Hematopoietic multipotent progenitor cell treated with erythropoietin and hydrocortisone succinate and interleukin-3 and kit ligand, for 4 days (in vitro differentiated cells): ENCODE data around the gene TRPM2.
"Not testable (repeated sequence)": the region's sequence is repeated elsewhere in the genome, so short reads cannot be mapped to it uniquely, and the experiment has no call there.

Source experiments
- DNase-seq: peaks from one replicate; pipeline ENCODE4 v3.0.0-alpha.2; 2015

Gene TRPM2

DNA sequence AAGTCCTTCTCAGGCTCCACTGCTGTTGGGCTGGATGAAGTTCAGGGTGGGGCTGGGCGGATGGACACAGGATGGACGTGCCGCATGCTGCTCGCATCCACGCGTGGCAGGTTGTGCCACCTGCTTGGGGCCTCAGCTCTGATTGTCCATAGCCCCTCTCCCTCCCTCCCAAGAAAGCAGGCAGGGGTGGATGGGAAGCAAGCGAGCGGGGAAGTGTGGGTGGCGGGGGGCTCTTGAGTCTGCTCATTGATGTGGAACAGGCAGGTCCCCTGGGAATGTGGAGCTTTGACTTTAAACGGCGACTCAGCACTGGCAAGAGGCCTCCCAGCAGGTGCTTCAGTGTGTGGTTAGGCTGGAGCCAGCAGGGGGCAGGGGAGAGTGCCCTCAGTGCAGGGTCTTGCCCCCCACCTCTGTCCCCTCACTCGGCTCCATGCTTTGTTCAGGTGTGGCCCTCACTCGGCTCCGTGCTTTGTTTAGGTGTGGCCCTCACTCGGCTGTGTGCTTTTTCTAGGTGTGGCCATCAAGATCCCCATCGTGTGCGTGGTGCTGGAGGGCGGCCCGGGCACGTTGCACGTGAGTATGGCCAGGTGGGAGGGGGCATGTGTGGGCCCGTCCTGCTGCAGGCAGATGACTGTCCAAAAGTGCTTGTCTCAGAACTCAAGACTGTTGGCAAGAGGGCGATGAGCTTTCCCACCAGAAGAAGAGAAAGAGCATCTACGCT, 23.9 kb downstream of the TRPM2 start:
- no peak for DNase-seq

DNA sequence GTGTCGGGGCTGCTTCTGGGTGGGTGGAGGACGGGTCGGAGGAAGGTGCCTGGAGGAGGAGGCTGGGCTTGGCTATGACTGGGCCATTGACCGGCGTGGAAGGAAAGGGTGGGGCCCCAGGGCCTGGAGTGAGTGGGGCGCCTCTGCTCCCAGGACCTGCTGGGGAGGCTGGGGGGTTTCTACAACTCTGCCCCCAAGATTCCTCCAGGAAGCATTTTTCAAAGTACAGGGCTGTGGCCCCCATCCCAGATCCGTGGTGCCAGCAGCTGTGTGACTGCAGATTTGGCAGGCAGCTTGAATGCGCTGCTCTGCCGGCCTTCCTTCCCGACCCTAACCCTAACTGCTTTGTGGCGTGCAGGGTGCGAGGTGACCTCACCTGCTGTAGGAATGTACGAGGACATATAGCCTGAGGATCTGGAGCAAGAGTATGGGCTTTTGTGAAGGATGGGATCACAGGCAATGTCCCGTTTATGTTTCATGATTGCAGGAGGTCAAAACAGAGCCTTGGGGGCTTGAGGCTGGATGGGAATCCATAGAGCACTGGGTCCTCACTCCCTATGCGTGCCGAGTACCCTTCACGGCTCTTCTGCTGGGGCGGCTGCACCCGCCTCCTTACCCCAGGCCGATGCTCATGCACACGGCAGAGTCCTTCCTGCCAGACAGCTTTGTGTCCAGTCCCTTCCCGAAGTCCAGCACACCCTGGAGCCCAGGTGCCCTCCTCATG, 24.7 kb downstream of the TRPM2 start:
- DNase-seq = no peak

DNA sequence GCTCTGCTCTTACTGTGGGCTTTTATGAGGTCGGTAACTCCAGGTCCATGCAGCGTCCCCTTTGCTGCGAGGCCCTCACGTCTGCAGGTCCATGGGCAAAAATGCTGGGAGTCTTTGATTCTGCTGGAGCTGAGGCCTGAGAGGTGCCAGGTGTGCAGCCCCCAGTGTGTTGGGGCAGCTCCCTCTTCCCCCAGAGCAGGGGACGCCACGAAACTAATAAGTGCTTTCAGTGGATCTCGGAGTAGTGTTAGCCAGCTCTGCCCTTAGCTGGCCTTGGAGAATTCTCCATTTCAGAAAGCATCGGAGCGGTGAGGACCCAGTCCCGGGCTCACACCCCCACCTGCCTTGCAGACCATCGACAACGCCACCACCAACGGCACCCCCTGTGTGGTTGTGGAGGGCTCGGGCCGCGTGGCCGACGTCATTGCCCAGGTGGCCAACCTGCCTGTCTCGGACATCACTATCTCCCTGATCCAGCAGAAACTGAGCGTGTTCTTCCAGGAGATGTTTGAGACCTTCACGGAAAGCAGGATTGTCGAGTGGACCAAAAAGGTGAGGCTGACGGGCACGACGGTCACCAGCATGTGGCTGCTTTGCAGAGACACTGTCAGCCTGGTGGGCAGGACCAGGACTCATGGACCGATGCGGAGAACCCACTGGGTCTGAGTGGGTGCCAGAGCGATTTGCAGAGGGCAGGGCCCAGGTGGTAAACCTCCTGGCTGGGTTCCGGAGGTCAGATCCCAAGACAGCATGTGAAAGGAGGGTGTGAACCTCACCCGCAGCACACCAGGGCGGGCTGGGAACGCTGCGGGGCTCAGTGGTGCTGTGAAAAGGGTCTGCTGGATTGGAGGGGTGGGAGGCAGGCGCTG, 25.5 kb downstream of the TRPM2 start:
- DNase-seq = no peak

DNA sequence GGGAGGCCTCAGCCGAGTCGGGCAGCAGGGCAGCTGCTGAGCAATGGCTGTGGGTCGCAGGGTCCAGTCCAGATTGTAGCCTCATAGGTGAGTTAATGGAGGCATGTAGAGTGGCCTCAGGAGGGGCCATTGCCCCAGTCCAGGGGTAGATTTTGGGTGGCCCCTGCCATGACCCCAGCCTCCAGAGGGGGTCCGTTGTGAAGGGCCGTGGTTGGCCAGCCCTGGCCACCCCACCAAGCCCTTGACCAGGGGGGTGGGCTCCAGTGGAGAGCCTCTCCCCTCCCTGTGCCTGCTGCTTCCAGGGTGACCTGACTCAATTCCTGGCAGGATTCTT, 26.1 kb downstream of the TRPM2 start:
- no peak for DNase-seq

DNA sequence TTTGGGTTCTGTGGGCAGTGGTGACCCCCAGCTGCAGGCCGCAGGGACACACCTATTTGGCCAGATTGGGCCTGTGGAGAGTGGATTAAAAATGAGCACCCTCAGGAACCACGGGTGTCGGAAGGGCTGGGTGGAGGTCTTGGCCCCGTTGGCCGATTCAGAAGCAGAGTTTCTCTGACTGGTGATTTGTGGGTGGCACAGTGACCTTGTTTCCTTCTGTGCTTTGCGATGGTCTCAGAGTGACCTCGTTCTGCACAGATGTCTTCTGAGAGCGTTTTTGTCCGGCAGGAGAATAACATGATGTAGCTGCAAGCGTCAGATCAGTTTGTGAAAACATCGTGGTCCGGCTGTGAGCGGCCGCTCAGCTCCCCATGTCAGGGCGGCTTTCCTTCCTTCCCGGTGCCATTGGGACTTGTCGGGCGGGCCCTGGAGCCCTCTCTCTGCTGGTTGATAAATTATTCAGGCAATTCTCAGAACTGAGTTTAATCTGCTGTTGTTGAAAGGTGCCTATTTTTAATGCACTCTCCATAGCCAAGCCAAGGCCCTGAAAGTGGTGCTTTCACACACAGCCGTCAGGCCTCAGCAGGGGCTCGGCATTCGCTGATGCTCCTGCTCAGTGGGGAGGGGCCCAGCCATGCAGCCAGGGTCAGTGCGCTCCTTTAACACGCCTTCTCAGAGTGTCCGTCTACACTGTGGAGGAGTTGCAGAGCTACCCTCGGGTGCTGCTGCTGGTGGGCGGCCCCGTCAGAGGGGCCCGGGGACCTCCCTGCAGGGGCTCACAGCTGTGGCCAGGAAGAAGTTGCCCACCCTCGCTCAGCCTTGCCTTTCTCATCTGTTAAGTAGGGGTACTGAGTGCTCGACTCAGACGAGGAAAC, 26.8 kb downstream of the TRPM2 start:
- no peak for DNase-seq

DNA sequence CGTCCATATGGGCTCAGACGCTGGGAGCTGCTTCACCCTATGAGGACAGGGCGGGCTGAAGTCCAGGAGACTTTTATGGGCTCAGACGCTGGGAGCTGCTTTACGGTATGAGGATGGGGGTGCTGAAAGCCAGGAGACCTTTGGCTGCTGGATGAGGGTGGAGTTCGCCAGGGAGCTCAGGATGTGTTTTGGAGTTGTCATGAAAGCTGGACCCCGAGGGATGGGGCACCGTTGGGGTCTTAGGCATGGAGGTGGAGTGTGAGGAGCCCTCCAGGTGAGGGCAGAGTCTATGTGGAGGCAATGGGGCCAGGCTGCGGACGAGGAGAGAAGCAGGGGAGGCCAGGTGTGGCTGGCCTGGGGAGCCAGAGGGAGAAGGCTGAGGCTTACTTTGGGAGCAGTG, 27.5 kb downstream of the TRPM2 start:
- no peak for DNase-seq

DNA sequence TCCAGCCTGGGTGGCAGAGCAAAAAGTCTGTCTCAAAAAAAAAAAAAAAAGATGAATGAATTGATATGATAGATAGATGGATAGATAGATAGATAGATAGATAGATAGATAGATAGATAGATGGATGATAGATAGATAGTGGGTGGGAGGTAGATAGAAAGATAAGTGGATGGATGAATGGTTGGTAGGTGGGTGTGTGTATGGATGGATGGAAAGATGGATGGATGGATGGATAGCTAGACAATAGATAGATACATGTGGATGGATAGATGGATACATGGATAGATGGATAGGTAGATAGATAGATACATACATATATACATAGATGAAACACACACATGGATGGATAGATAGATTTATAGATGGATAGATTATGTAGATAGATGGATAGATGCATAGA, 28.5 kb downstream of the TRPM2 start:
- no peak for DNase-seq

DNA sequence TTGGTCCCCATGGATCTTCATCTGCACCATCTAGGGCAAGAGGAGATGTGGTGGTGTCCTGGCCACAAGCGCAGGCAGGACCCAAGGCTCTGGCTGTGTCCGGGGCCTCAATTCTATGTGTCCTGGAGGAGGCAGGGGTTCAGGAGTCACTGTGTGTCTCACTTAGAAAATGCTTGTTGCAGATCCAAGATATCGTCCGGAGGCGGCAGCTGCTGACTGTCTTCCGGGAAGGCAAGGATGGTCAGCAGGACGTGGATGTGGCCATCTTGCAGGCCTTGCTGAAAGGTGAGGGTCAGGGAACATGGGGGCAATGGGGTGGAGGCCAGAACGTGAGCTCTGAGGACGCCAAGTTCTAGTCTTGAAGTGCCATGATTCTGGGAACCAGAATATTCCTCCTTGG, 29.1 kb downstream of the TRPM2 start:
- DNase-seq = no peak

DNA sequence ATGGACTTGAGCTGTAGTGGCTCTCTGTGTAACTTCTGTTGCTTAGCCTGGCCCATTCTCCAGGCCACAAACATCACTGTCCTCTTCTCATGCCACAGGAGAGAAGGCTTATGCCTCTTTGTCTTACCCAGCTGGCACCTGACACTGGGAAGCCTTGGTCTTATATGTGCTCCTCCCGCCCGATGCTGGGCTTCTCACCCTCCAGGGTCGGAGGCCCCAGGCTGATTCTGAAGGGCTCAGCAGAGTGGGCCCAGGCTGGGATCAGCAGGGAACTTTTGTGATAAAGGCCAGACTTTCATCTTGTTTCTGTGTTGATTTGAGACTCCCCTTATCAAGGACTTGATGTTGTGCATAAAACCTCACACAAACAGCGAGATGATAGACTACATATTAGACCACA, 29.8 kb downstream of the TRPM2 start:
- DNase-seq = no peak

DNA sequence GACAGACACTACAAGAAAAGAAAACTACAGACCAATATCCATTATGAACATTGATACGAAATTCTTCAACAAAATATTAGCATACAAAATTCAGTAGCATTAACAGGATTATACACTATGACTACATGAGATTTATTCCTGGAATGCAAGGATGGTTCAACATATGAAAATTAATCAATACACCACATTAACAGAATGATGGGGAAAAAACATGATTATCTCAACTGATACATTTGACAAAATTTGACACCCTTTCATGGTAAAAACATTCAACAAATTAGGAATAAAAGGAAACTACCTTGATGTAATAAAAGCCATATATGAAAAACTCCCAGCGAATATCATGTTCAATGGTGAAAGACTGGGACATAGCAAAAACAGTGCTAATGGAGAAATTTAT, 31.5 kb downstream of the TRPM2 start:
- no peak for DNase-seq

DNA sequence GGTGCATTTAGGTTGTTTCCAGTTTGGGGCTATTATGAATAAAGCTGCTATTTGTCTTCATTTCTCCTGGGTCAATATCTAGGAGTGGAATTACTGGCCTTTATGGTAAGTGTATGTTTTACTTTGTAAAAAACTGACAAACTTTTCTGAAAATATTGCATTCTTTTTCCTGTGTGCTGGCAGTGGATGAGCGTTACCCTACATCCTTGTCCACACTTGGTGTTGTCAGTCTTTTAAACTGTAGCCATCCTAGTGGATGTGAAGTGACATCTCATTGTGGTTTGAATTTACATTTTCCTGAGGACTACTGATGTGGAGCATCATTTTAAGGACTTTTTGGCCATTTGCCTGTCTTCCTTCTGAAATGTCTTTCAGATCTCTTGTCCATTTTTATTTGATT, 35.9 kb downstream of the TRPM2 start:
- DNase-seq = no peak

DNA sequence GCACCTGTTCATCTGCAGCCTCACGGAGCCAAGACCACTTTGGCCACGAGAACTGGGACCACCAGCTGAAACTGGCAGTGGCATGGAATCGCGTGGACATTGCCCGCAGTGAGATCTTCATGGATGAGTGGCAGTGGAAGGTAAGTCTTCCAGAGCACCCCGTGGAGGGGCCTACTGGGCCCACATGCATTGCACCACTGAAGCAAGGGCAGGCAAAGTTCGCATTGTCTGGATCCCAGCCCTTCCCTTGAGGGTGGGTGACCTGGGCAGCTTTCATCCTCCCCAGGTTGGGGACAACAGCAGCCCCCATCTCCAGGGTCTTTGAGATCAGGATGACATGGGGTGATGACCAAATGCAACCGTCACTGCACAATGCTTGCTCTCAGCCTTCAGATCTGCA, 37.5 kb downstream of the TRPM2 start:
- DNase-seq = no peak

DNA sequence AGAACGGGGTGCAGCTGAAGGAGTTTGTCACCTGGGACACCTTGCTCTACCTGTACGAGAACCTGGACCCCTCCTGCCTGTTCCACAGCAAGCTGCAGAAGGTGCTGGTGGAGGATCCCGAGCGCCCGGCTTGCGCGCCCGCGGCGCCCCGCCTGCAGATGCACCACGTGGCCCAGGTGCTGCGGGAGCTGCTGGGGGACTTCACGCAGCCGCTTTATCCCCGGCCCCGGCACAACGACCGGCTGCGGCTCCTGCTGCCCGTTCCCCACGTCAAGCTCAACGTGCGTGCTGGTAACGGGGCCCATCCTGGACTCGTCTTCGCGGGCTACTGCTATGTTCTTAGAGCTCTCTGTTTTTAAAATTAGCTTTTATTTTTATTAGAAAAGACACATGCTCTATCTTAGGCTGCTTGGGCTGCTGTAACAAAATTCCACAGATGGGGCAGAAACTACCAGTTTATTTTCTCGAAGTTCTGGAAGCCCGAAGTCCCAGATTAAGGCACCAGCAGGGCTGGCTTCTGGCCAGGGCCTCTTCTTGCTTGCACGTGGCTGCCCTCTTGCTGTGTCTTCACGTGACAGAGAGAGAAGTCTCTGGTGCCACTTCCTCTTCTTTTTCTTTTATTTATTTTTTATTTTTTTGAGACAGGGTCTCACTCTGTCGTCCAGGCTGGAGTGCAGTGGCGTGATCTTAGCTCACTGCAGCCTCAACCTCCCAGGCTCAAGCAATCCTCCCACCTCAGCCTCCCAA, 38.1 kb downstream of the TRPM2 start:
- peak; percentile 77 for DNase-seq

DNA sequence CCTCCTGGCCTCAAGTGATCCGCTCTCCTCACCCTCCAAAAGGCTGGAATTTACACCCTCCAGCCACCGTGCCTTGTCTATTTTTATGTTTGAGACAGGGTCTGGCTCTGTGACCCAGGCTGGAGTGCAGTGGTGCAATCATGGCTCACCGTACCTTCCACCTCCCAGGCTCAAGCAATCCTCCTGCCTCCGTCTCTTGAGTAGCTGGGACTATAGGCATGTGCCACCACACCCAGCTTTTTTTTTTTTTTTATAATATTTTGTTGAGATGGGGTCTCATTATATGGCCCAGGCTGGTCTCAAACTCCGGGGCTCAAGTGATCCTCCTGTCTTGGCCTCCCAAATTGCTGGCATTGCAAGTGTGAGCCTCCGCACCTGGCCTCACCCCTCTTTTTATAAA, 38.8 kb downstream of the TRPM2 start:
- DNase-seq = no peak

DNA sequence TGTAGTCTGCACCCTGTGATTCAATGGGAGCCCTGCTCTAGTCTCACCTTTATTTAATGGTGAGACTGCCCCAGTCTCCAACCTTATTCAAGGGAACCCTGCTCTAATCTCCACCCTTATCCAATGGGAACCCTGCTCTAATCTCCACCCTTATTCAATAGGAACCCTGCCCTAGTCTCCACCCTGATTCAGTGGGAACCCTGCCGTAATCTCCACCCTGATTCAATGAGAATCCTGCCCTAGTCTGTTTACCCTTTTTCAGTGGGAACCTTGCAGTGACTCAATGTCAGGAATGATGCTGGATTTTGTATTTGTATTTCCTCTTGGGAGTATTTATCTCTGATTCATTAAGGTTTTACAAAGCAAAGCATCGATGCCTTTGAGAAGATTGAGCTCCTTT, 39.5 kb downstream of the TRPM2 start:
- DNase-seq = no peak

DNA sequence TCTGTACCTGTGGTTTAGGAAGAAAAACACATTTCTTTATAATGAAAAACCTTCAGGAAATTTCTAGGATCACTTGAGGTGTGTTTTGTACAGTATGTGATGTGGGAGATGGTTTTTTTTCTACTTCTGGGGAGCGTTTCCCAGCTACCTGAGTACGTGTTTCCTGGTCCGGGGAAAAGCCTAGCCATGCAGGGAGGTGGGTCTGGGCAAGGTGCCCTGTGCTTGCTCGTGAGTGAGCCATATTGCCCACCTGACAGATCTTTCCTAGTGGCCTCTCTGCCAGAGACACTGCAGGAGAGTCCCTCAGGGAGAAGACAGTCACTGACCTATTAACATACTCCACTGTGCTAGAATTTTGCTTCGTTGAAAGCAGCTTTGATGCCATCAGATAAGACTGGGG, 41.3 kb downstream of the TRPM2 start:
- peak; percentile 34 for DNase-seq

DNA sequence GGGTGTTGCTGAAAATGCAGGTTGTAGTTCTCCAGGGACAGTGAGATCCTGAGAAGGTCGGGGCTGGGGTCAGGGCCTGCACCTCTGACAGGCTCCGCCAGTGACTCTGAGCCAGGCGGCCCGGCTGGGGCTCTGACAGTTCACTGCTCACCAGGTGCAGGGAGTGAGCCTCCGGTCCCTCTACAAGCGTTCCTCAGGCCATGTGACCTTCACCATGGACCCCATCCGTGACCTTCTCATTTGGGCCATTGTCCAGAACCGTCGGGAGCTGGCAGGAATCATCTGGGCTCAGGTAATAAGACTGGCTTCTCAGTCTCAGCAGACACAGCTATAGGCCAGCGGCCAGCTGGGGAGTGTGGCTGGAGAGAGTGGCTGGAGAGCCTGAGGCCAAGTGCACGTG, 41.8 kb downstream of the TRPM2 start:
- DNase-seq = no peak

DNA sequence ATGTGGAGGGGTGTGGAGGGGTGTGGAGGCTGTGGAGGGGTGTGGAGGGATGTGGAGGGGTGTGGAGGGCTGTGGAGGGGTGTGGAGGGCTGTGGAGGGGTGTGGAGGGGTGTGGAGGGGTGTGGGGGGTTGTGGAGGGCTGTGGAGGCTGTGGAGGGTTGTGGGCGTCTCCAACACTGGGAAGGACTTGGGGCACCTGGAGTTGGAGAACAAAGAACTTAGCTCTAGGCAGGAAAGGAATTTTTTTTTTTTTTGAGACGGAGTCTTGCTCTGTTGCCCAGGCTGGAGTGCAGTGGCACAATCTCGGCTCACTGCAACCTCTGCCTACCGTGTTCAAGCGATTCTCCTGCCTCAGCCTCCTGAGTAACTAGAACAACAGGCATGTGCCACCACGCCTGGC, 43.4 kb downstream of the TRPM2 start:
- not testable (repeated sequence) for DNase-seq

DNA sequence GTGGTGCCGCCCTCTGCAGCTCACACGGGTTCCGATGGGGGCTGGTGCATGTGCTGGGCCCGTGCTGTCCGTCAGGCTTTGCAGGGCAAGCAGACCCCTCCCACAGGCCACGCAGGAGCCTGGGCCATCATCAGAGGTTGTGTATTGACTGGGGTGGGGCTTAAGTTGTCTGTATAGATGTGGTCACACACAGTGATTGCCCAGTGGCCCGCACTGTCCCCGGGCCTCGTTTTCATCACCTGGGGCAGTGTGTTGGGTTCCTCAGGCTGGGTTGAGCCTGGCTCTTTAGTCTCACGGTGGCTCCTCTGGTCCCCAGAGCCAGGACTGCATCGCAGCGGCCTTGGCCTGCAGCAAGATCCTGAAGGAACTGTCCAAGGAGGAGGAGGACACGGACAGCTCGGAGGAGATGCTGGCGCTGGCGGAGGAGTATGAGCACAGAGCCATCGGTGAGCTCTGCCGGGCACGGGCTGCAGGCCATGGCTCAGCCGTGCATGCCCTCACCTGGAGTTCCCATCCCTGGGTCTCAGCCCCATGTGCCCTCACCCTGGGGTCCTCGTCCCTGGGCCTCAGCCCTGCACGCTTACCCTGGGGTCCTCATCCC, 44.1 kb downstream of the TRPM2 start:
- no peak for DNase-seq

DNA sequence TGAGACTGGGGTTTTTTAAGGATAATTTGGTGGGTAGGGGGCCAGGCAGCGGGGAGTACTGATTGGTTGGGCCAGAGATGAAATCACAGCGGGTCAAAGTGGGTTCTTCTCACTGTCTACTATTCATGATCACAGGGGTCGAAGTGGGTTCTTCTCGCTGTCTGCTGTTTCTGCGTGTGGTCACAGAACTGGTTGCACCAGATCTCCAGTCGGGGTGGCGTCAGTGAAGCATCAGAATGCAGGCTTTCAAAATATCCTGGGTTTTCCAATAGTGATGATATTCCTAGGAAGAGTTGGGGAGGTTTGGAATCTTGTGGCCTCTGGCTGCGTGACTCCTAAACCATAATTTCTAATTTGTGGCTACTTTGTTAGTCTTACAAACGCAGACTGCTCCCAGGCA, 45.1 kb downstream of the TRPM2 start:
- DNase-seq = no peak

DNA sequence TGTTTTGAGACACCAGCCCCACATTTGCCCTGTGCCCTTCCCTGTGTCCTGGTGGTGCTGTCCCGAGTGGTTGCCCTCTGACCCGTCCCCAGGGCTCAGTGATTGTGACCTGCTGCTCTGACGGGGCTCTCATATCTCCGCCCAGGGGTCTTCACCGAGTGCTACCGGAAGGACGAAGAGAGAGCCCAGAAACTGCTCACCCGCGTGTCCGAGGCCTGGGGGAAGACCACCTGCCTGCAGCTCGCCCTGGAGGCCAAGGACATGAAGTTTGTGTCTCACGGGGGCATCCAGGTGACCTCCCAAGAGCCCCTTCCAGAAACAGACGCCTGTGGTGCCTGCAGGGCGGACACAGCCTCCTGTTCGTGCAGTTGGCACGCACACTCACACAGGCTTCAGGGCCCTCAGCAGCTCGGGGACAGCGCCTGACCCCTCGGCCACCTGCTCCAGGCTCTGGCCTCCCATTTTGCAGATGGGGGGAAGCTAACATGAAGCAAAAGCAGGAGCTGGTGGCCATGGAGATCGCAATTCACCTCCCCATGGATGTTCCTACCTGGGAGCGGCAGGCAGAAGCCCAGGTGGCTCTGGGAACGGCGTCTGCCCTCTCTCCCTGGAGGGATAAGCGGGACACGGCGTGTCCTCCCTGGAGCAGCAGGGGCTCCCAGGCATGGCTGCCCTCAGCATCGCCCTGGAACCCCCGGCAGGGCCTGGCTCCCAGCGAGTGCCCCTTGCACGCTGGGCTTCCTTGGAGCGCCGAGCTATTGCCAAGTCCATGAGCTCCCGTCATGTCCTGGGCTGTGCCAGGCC, 45.9 kb downstream of the TRPM2 start:
- no peak for DNase-seq
